Kidney epithelial cell (primary cell): ENCODE data around the gene ACSF3. TPM values are rescaled to one million over a fixed set of nuclear protein-coding genes. Genes with fewer than 3 reads are reported as not detected.
"Not testable (repeated sequence)": the region's sequence is repeated elsewhere in the genome, so short reads cannot be mapped to it uniquely, and the experiment has no call there.

Experiments
- DNase-seq: peaks from one replicate; pipeline ENCODE4 v3.0.0-alpha.2; 2010; ENCODE audit warnings: low read depth
- H3K27me3 ChIP-seq: 2 replicates; pipeline ENCODE4 v1.6.0; 2011; ENCODE audit warnings: low read length; ENCODE audit not compliant: control insufficient read depth, insufficient read depth
- H3K36me3 ChIP-seq: 2 replicates; pipeline ENCODE4 v1.5.1; 2011; ENCODE audit warnings: low read length; ENCODE audit not compliant: control insufficient read depth, insufficient read depth
- H3K4me3 ChIP-seq: 2 replicates; pipeline ENCODE4 v1.5.1; 2011; ENCODE audit warnings: low read depth, mild to moderate bottlenecking, control low read depth, low read length
- CTCF ChIP-seq: IDR thresholded peaks from 2 replicates; pipeline ENCODE4 v1.5.1; 2011; ENCODE audit warnings: mild to moderate bottlenecking, moderate library complexity, low read length, control low read depth, inconsistent platforms; ENCODE audit not compliant: insufficient read depth, poor library complexity, severe bottlenecking
- total RNA-seq: library from RNA; depleted of rRNA; stranded (reverse); fragments of >200 nt; gene quantifications from 2 replicates; pipeline ENCODE4 v1.2.3, GENCODE V29; 2015

The ACSF3 gene
- total RNA-seq, 1 donor from 2014 or later: 36.9 TPM

GRCh38 chr16:89069920-89070319 is 23.7 kb upstream of the ACSF3 start:
- TF ChIP-seq CTCF: no peak
- Histone ChIP-seq H3K4me3 (no peak overlapping the region), H3K27me3 (peaks cover 41% of the 10 kb centered on the region), H3K36me3 (no peaks in the 10 kb centered on the region)
- no peak for DNase-seq

GRCh38 chr16:89070590-89070989 is 23.1 kb upstream of the ACSF3 start:
- TF ChIP-seq CTCF: no peak

GRCh38 chr16:89071686-89072547 is 21.7 kb upstream of the ACSF3 start:
- H3K4me3 ChIP-seq: no peak overlapping the region
- no peak for TF ChIP-seq CTCF
- DNase-seq: no peak
- no peaks in the 10 kb centered on the region for H3K36me3 ChIP-seq
- peaks cover 27% of the 10 kb centered on the region for H3K27me3 ChIP-seq

More at GRCh38 chr16:89070590-89070989, 23.1 kb upstream of the ACSF3 start:
- no peaks in the 10 kb centered on the region for H3K36me3 ChIP-seq
- peaks cover 38% of the 10 kb centered on the region for H3K27me3 ChIP-seq
- DNase-seq: no peak
- H3K4me3 ChIP-seq: no peak overlapping the region

GRCh38 chr16:89072548-89073130 is 21.0 kb upstream of the ACSF3 start:
- H3K4me3 ChIP-seq: no peak overlapping the region
- no peak for DNase-seq
- H3K36me3 ChIP-seq: no peaks in the 10 kb centered on the region
- TF ChIP-seq CTCF: no peak
- H3K27me3 ChIP-seq: peaks cover 19% of the 10 kb centered on the region

- DNase-seq: no peak
- TF ChIP-seq CTCF: no peak
- H3K27me3 ChIP-seq: peaks cover 14% of the 10 kb centered on the region
- H3K36me3 ChIP-seq: no peaks in the 10 kb centered on the region
- H3K4me3 ChIP-seq: no peak overlapping the region
Measured at GRCh38 chr16:89073346-89074071, 20.1 kb upstream of the ACSF3 start.

GRCh38 chr16:89074072-89074674 is 19.5 kb upstream of the ACSF3 start:
- H3K27me3 ChIP-seq: peaks cover 14% of the 10 kb centered on the region
- not testable (repeated sequence) for H3K4me3 ChIP-seq, H3K36me3 ChIP-seq, DNase-seq
